A549 (cell line): Measurements from ENCODE around the gene KCTD21.

Experiments used
- HDAC2 ChIP-seq: fragments of 200-600 bp; sonication (generic); IDR thresholded peaks from 2 replicates; pipeline ENCODE4 v1.6.1; 2016
- NR3C1 ChIP-seq: fragments of >200 bp; sonication (Bioruptor Twin); formaldehyde crosslinking; IDR thresholded peaks from 3 replicates; pipeline ENCODE4 v1.6.1; 2017
- POLR2A ChIP-seq: IDR thresholded peaks from 2 replicates; pipeline ENCODE4 v1.6.1; 2012; ENCODE audit warnings: mild to moderate bottlenecking, low read length
- RAD21 ChIP-seq, 2 experiments: fragments of >200 bp in 1 of 2; sonication (Bioruptor Twin) in 1 of 2; formaldehyde crosslinking in 1 of 2; IDR thresholded peaks in 1 of 2; conservative IDR thresholded peaks in 1 of 2; 2 replicates in 1 of 2; 3 replicates in 1 of 2; pipeline ENCODE4 v1.6.1; 2012 to 2018; ENCODE audit warnings: inconsistent platforms in 1 of 2
- TF ChIP-seq, protein P1 (sequence below): fragments of >200 bp; sonication (Bioruptor Twin); formaldehyde crosslinking; IDR thresholded peaks from 3 replicates; pipeline ENCODE4 v1.5.1; 2016

DNA sequence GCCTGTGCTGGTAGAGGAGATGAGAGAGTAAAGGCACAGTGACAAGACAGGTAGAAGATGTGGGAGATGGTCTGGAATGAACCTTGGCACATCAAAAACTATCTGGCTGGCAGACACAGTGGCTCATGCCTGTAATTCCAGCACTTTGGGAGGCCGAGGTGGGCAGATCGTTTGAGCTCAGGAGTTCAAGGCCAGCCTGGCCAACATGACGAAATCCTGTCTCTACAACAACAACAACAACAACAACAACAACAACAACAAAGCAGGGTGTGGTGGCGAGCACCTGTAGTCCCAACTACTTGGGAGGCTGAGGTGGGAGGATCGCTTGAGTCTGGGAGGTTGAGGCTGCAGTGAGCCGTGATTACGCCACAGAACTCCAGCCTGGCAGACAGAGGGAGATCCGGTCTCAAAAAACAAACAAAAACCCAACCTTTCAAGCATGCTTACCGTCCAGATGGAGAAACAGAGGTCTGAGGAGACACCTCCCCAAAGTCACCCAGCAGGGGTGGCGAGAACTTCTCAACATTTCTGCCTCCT, 11.8 kb downstream of the KCTD21 start:
- no peak for TF ChIP-seq HDAC2
- TF ChIP-seq POLR2A: no peak
- TF ChIP-seq, protein P1, sequence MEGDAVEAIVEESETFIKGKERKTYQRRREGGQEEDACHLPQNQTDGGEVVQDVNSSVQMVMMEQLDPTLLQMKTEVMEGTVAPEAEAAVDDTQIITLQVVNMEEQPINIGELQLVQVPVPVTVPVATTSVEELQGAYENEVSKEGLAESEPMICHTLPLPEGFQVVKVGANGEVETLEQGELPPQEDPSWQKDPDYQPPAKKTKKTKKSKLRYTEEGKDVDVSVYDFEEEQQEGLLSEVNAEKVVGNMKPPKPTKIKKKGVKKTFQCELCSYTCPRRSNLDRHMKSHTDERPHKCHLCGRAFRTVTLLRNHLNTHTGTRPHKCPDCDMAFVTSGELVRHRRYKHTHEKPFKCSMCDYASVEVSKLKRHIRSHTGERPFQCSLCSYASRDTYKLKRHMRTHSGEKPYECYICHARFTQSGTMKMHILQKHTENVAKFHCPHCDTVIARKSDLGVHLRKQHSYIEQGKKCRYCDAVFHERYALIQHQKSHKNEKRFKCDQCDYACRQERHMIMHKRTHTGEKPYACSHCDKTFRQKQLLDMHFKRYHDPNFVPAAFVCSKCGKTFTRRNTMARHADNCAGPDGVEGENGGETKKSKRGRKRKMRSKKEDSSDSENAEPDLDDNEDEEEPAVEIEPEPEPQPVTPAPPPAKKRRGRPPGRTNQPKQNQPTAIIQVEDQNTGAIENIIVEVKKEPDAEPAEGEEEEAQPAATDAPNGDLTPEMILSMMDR: no peak
- TF ChIP-seq RAD21 (conservative IDR thresholded peaks at IDR 0.05 in 1 of 2, IDR thresholded peaks at IDR 0.05 in 1 of 2): no peak
- no peak for TF ChIP-seq NR3C1
